HG02938 (cell line): ENCODE data around the gene OSTC.

Source experiments
- ATAC-seq: cut with Tn5 transposase; IDR thresholded peaks from one replicate; pipeline ENCODE4 v1.9.1; 2021; ENCODE audit warnings: mild to moderate bottlenecking, moderate library complexity; ENCODE audit not compliant: unreplicated experiment

The OSTC gene

GRCh38 chr4:108650212-108651013, at the start of gene OSTC:
Gene OSTC, plus strand, starts transcription at chr4:108650599. Its CDS starts 57 bp downstream, at chr4:108650656.
- peak; percentile 91 for ATAC-seq

GRCh38 chr4:108601106-108601505, 49.3 kb upstream of the OSTC start:
- no peak for ATAC-seq

- ATAC-seq: no peak
Measured at GRCh38 chr4:108601532-108601931, 48.9 kb upstream of the OSTC start.

GRCh38 chr4:108602163-108602562, 48.2 kb upstream of the OSTC start:
- ATAC-seq: no peak

- no peak for ATAC-seq
Measured at GRCh38 chr4:108607079-108607815, 43.2 kb upstream of the OSTC start.

- ATAC-seq: no peak
Measured at GRCh38 chr4:108611365-108611764, 39.0 kb upstream of the OSTC start.

GRCh38 chr4:108612365-108612764, 38.0 kb upstream of the OSTC start:
- no peak for ATAC-seq

- peak; percentile 4 for ATAC-seq
Measured at GRCh38 chr4:108619372-108620100, 30.9 kb upstream of the OSTC start.

GRCh38 chr4:108620101-108620932, 30.1 kb upstream of the OSTC start, which contains the start of gene RPL34:
Gene RPL34, plus strand, starts transcription at chr4:108620576. Its CDS starts 1,384 bp downstream, at chr4:108621960.
- peak; percentile 100 for ATAC-seq

GRCh38 chr4:108620933-108621905, 29.2 kb upstream of the OSTC start:
- ATAC-seq: peak; percentile 14

- ATAC-seq: no peak
Measured at GRCh38 chr4:108622022-108622421, 28.4 kb upstream of the OSTC start.

GRCh38 chr4:108622828-108623227, 27.6 kb upstream of the OSTC start:
- no peak for ATAC-seq

- no peak for ATAC-seq
Measured at GRCh38 chr4:108624263-108625056, 25.9 kb upstream of the OSTC start.

GRCh38 chr4:108626056-108626455, 24.3 kb upstream of the OSTC start:
- ATAC-seq: no peak

GRCh38 chr4:108628411-108628810, 22.0 kb upstream of the OSTC start:
- ATAC-seq: no peak

- no peak for ATAC-seq
Measured at GRCh38 chr4:108635070-108635655, 15.2 kb upstream of the OSTC start.

- no peak for ATAC-seq
Measured at GRCh38 chr4:108636246-108636645, 14.2 kb upstream of the OSTC start.

GRCh38 chr4:108637856-108638255, 12.5 kb upstream of the OSTC start:
- no peak for ATAC-seq
